Measurements from ENCODE around the gene ILKAP. TPM values are rescaled to one million over a fixed set of nuclear protein-coding genes. Genes with fewer than 3 reads are reported as not detected.
A peak's percentile ranks its signal among the peaks of the same experiment; 100 is the strongest.

Gene ILKAP
- polyA plus RNA-seq, 1 experiment = 31.1 TPM

- DNase-seq (ENCODE audit: low read depth) = no peak
- Histone ChIP-seq H3K27me3 (ENCODE audit: control insufficient read depth, insufficient read depth, low read length) (peaks cover 15% of the 10 kb centered on the region), H3K4me3 (ENCODE audit: low read depth, low read length) (no peak overlapping the region), H3K36me3 (ENCODE audit: control insufficient read depth, insufficient read depth, low read length) (no peaks in the 10 kb centered on the region)
- TF ChIP-seq CTCF (IDR thresholded peaks at IDR 0.05; ENCODE audit: insufficient read depth, low read depth, low read length) = no peak
- ChIA-PET CTCF (no interaction called here), POLR2A (no interaction called here)
Observed at GRCh38 chr2:238207006-238207405, 3.5 kb upstream of the ILKAP start.

- CTCF ChIA-PET = no interaction called here
- Histone ChIP-seq H3K27me3 (ENCODE audit: control insufficient read depth, insufficient read depth, low read length) (peaks cover 11% of the 10 kb centered on the region), H3K36me3 (ENCODE audit: control insufficient read depth, insufficient read depth, low read length) (no peaks in the 10 kb centered on the region), H3K4me3 (ENCODE audit: low read depth, low read length) (peak overlapping the region; percentile 38)
- no peak for DNase-seq (ENCODE audit: low read depth)
- no peak for TF ChIP-seq CTCF (IDR thresholded peaks at IDR 0.05; ENCODE audit: insufficient read depth, low read depth, low read length)
- POLR2A ChIA-PET = no interaction called here
Observed at GRCh38 chr2:238203973-238204683, 633 bp upstream of the ILKAP start.

- Histone ChIP-seq H3K36me3 (ENCODE audit: control insufficient read depth, insufficient read depth, low read length) (no peaks in the 10 kb centered on the region), H3K27me3 (ENCODE audit: control insufficient read depth, insufficient read depth, low read length) (no peaks in the 10 kb centered on the region; the same call in 1 of the 2 replicates), H3K4me3 (ENCODE audit: low read depth, low read length) (peak overlapping the region; percentile 66)
- POLR2A ChIA-PET = interaction anchor here (0.8 to 1.3 kb wide), 2 partner anchors 33 to 141 kb away, joined by 4 read pairs; no protein-coding TSS in a partner anchor
- no peak for DNase-seq (ENCODE audit: low read depth)
- CTCF ChIA-PET = interaction anchor here (0.5 to 1.4 kb wide), 4 partner anchors 11 to 344 kb away, joined by 3 to 5 read pairs (median 4); no protein-coding TSS in a partner anchor
- TF ChIP-seq CTCF (IDR thresholded peaks at IDR 0.05; ENCODE audit: insufficient read depth, low read depth, low read length) = no peak
Observed at GRCh38 chr2:238202326-238203093, 985 bp downstream of the ILKAP start.

GRCh38 chr2:238190445-238190844 is 13.1 kb downstream of the ILKAP start:
- POLR2A ChIA-PET = no interaction called here
- CTCF ChIA-PET = no interaction called here
- H3K4me3 ChIP-seq (ENCODE audit: low read depth, low read length) = no peak overlapping the region
- no peak for DNase-seq (ENCODE audit: low read depth)
- H3K36me3 ChIP-seq (ENCODE audit: control insufficient read depth, insufficient read depth, low read length) = peaks cover 22% of the 10 kb centered on the region
- no peaks in the 10 kb centered on the region for H3K27me3 ChIP-seq (ENCODE audit: control insufficient read depth, insufficient read depth, low read length)
- TF ChIP-seq CTCF (IDR thresholded peaks at IDR 0.05; ENCODE audit: insufficient read depth, low read depth, low read length) = no peak
